HL-60 (cell line): ENCODE data around the gene TBATA.

Source experiments
- DNase-seq, 2 experiments: peaks; one replicate each; pipeline ENCODE4 v3.0.0-alpha.2; 2010 to 2020; ENCODE audit warnings: low read depth in 1 of 2, low spot score in 1 of 2
- H3K27ac ChIP-seq: fragments of 250-450 bp; sonication (Bioruptor Pico); replicated peaks from 2 replicates; pipeline ENCODE4 v1.5.1; 2020; ENCODE audit warnings: mild to moderate bottlenecking, moderate library complexity
- H3K27me3 ChIP-seq: fragments of 250-450 bp; sonication (Bioruptor Pico); 2 replicates; pipeline ENCODE4 v1.5.1; 2021; ENCODE audit warnings: mild to moderate bottlenecking, moderate library complexity; ENCODE audit not compliant: insufficient read depth, poor library complexity, severe bottlenecking
- H3K4me3 ChIP-seq: replicated peaks from 2 replicates; pipeline ENCODE4 v1.5.1; 2011; ENCODE audit warnings: mild to moderate bottlenecking, control low read depth, low read length; ENCODE audit not compliant: insufficient read depth
- GABPA ChIP-seq: IDR thresholded peaks from 2 replicates; pipeline ENCODE4 v1.6.1; 2012; ENCODE audit warnings: low read depth
- POLR2AphosphoS5 ChIP-seq: IDR thresholded peaks from 2 replicates; pipeline ENCODE4 v1.6.1; 2012; ENCODE audit warnings: low read depth
- SPI1 ChIP-seq: IDR thresholded peaks from 2 replicates; pipeline ENCODE4 v1.6.1; 2012; ENCODE audit warnings: low read depth, mild to moderate bottlenecking, borderline replicate concordance
- TF ChIP-seq, protein P1 (sequence below): IDR thresholded peaks from one replicate; pipeline ENCODE4 v1.5.1; 2011; ENCODE audit warnings: low read length, control low read depth, inconsistent platforms; ENCODE audit not compliant: insufficient read depth
- TF ChIP-seq, protein P2 (sequence below): IDR thresholded peaks from 2 replicates; pipeline ENCODE4 v1.6.1; 2012; ENCODE audit warnings: low read depth; ENCODE audit not compliant: insufficient replicate concordance

TBATA gene

DNA sequence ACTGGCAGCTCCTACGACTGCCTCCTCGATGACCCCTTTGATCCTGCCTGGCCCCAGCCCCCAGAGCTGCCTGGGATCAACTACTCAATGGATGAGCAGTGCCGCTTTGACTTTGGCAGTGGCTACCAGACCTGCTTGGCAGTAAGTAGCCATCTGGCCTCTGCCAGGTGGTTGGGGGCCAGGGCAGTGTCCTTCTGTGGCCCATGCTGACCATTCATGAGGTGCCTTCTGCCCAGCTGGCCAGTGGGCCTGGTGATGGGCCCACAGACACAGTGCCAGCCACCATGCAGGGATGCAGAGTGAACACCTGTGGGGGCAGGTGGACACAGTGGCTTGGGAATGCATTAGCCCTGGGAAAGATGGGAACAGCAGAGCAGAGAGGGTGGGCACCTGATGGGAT lies 50.0 kb downstream of the TBATA start:
- TF ChIP-seq GABPA (no peak), SPI1 (no peak), POLR2AphosphoS5 (no peak)
- TF ChIP-seq, protein P1, sequence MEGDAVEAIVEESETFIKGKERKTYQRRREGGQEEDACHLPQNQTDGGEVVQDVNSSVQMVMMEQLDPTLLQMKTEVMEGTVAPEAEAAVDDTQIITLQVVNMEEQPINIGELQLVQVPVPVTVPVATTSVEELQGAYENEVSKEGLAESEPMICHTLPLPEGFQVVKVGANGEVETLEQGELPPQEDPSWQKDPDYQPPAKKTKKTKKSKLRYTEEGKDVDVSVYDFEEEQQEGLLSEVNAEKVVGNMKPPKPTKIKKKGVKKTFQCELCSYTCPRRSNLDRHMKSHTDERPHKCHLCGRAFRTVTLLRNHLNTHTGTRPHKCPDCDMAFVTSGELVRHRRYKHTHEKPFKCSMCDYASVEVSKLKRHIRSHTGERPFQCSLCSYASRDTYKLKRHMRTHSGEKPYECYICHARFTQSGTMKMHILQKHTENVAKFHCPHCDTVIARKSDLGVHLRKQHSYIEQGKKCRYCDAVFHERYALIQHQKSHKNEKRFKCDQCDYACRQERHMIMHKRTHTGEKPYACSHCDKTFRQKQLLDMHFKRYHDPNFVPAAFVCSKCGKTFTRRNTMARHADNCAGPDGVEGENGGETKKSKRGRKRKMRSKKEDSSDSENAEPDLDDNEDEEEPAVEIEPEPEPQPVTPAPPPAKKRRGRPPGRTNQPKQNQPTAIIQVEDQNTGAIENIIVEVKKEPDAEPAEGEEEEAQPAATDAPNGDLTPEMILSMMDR, result no peak
- TF ChIP-seq, protein P2, sequence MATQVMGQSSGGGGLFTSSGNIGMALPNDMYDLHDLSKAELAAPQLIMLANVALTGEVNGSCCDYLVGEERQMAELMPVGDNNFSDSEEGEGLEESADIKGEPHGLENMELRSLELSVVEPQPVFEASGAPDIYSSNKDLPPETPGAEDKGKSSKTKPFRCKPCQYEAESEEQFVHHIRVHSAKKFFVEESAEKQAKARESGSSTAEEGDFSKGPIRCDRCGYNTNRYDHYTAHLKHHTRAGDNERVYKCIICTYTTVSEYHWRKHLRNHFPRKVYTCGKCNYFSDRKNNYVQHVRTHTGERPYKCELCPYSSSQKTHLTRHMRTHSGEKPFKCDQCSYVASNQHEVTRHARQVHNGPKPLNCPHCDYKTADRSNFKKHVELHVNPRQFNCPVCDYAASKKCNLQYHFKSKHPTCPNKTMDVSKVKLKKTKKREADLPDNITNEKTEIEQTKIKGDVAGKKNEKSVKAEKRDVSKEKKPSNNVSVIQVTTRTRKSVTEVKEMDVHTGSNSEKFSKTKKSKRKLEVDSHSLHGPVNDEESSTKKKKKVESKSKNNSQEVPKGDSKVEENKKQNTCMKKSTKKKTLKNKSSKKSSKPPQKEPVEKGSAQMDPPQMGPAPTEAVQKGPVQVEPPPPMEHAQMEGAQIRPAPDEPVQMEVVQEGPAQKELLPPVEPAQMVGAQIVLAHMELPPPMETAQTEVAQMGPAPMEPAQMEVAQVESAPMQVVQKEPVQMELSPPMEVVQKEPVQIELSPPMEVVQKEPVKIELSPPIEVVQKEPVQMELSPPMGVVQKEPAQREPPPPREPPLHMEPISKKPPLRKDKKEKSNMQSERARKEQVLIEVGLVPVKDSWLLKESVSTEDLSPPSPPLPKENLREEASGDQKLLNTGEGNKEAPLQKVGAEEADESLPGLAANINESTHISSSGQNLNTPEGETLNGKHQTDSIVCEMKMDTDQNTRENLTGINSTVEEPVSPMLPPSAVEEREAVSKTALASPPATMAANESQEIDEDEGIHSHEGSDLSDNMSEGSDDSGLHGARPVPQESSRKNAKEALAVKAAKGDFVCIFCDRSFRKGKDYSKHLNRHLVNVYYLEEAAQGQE, result no peak
- DNase-seq, result no peak
- H3K4me3 ChIP-seq, result no peak overlapping the region
- H3K27ac ChIP-seq, result no peak overlapping the region
- no peaks in the 10 kb centered on the region for H3K27me3 ChIP-seq

DNA sequence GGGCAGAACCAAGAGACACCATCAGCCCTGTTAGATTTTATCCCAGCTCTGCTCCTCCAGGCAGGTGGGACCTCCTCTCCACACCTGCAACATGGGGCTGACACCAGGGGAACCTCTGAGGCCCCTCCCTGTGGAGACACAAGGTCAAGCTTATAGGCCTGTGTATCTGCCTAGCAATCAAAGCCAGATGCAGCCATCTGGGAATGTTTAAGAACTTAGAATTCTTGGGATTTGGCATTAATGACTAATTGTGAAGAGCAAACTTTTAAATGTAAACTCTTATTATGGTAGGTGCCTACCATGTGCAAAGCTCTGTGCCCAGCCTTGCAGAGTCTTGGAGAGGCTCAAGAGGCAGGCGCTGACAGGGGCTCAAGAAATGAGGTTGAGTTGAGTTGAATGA lies 52.1 kb downstream of the TBATA start:
- H3K27ac ChIP-seq, result no peak overlapping the region

DNA sequence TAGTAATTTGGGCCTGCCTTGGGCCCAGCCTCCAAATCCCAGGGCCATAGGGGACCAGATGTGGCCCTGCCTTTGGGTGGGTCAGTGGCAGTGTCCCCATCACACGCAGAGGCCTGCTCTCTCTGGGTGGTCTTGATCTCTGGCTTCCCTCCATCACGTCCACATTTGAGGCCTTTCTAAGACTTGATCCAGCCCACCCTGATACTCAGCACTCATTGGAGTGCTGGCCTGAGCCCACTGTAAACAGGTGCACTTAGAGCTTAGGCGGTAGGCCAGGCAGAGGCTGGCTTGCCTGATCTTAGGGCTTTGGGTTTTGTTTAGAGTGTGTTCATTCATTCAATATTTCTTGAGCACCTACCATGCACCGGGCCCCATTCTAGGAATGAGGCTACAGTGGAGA lies 52.6 kb downstream of the TBATA start:
- TF ChIP-seq GABPA, result no peak
- TF ChIP-seq, protein P1, result no peak
- TF ChIP-seq POLR2AphosphoS5, result no peak
- TF ChIP-seq, protein P2, result no peak
- TF ChIP-seq SPI1, result no peak
- no peaks in the 10 kb centered on the region for H3K27me3 ChIP-seq
- no peak overlapping the region for H3K27ac ChIP-seq
- no peak for DNase-seq
- no peak overlapping the region for H3K4me3 ChIP-seq

More for the DNA sequence above, 52.1 kb downstream of the TBATA start:
- TF ChIP-seq SPI1, result no peak
- no peak for TF ChIP-seq GABPA
- TF ChIP-seq, protein P2, result no peak
- no peak for TF ChIP-seq POLR2AphosphoS5
- no peak overlapping the region for H3K4me3 ChIP-seq
- no peaks in the 10 kb centered on the region for H3K27me3 ChIP-seq
- DNase-seq, result no peak

DNA sequence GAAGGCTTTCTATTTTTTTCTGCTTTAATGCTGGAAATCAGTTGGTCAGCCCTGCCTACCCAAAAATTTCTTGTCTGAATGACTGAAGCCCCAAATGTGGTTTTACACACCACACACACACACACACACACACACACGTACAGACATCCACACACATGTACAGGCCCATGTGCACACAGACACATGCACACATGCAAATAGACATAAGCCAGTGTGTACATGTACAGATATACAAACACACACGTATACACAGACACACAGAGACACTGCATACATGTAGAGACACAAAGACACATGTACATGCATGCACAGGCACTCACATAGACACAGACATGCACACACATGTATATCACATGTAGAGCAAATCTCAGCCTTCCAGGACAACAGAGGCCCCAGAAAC lies 54.2 kb downstream of the TBATA start:
- no peak overlapping the region for H3K4me3 ChIP-seq
- H3K27me3 ChIP-seq, result no peaks in the 10 kb centered on the region
- H3K27ac ChIP-seq, result no peak overlapping the region
- no peak for DNase-seq
- TF ChIP-seq, protein P1, result no peak
- TF ChIP-seq, protein P2, result no peak
- TF ChIP-seq SPI1, result no peak
